Naive thymus-derived CD4-positive, alpha-beta T cell (primary cell): ENCODE results near the gene ELAC2. TPM values are rescaled to one million over a fixed set of nuclear protein-coding genes. Genes with fewer than 3 reads are reported as not detected.

Experiments used
- ATAC-seq: fragments of 150-1000 bp; cut with Tn5 transposase; 2 replicates; pipeline ENCODE4 v1.10.0; 2021; ENCODE audit warnings: mild to moderate bottlenecking, moderate library complexity
- CTCF ChIA-PET: fragments of 350-600 bp; sonication (Branson Sonifier 250); formaldehyde crosslinking; loops from one replicate; lab custom pipeline; 2021; ENCODE audit warnings: antibody characterized with exemption; lab: Charles Lee
- POLR2A ChIA-PET: fragments of 350-600 bp; sonication (Branson Sonifier 250); formaldehyde crosslinking; loops from one replicate; lab custom pipeline; 2021; ENCODE audit warnings: antibody characterized with exemption, inconsistent platforms; lab: Charles Lee
- DNase-seq, 9 donors: peaks; one replicate each; pipeline versions ENCODE4 v3.0.0 to v3.0.0-alpha.2; 2020 to 2022; ENCODE audit warnings: mixed read lengths in 1 of 9
- H3K27ac ChIP-seq: one replicate; pipeline ENCODE4 v1.7.0; 2013; ENCODE audit warnings: mild to moderate bottlenecking, low read depth, low read length, moderate library complexity
- H3K27me3 ChIP-seq, 2 donors: one replicate each; pipeline ENCODE4 v1.7.0; 2013; ENCODE audit warnings: low read length in 2 of 2, mild to moderate bottlenecking in 2 of 2, moderate library complexity in 2 of 2; ENCODE audit not compliant: control insufficient read depth in 2 of 2, insufficient read depth in 2 of 2
- H3K36me3 ChIP-seq, 3 experiments: 1 replicate in 2 of 3; 2 replicates in 1 of 3; pipeline ENCODE4 v1.7.0; 2013; ENCODE audit warnings: low read length in 3 of 3, mild to moderate bottlenecking in 3 of 3, moderate library complexity in 1 of 3; ENCODE audit not compliant: insufficient read depth in 3 of 3, control insufficient read depth in 2 of 3
- H3K4me1 ChIP-seq, 2 donors: one replicate each; pipeline ENCODE4 v1.7.0; 2013; ENCODE audit warnings: low read length in 2 of 2, mild to moderate bottlenecking in 2 of 2, moderate library complexity in 1 of 2; ENCODE audit not compliant: control insufficient read depth in 2 of 2, insufficient read depth in 2 of 2
- H3K4me3 ChIP-seq: 2 replicates; pipeline ENCODE4 v1.7.0; 2013; ENCODE audit warnings: mild to moderate bottlenecking, low read length
- H3K9me3 ChIP-seq, 3 experiments: 1 replicate in 2 of 3; 2 replicates in 1 of 3; pipeline ENCODE4 v1.7.0; 2013; ENCODE audit warnings: low read length in 3 of 3; ENCODE audit not compliant: control insufficient read depth in 2 of 3
- H3K27ac Mint-ChIP-seq, 9 donors: one replicate each; pipeline ENCODE4 v1.8.0; 2020 to 2022; ENCODE audit warnings: mixed read lengths in 9 of 9, mild to moderate bottlenecking in 8 of 9, moderate library complexity in 5 of 9, inconsistent platforms in 2 of 9
- H3K27me3 Mint-ChIP-seq, 5 donors: one replicate each; pipeline ENCODE4 v1.8.0; 2021 to 2022; ENCODE audit warnings: mixed read lengths in 5 of 5, mild to moderate bottlenecking in 1 of 5
- H3K36me3 Mint-ChIP-seq, 5 donors: one replicate each; pipeline ENCODE4 v1.8.0; 2020 to 2022; ENCODE audit warnings: mixed read lengths in 5 of 5, mild to moderate bottlenecking in 3 of 5, inconsistent platforms in 1 of 5
- H3K4me1 Mint-ChIP-seq, 7 donors: one replicate each; pipeline ENCODE4 v1.8.0; 2020 to 2022; ENCODE audit warnings: mixed read lengths in 7 of 7, mild to moderate bottlenecking in 3 of 7, inconsistent platforms in 1 of 7
- H3K4me3 Mint-ChIP-seq, 10 donors: one replicate each; pipeline ENCODE4 v1.8.0; 2020 to 2022; ENCODE audit warnings: mild to moderate bottlenecking in 10 of 10, mixed read lengths in 10 of 10, moderate library complexity in 6 of 10, inconsistent platforms in 2 of 10
- H3K9me3 Mint-ChIP-seq, 11 donors: one replicate each; pipeline ENCODE4 v1.8.0; 2020 to 2022; ENCODE audit warnings: mixed read lengths in 11 of 11, mild to moderate bottlenecking in 4 of 11, inconsistent platforms in 1 of 11, moderate library complexity in 1 of 11
- intact Hi-C, 2 donors: fragments of 100-400 bp; cut with micrococcal nuclease; formaldehyde crosslinking; loops; one replicate each; pipeline ENCODE4 v1.15.1; 2023
- polyA plus RNA-seq, 2 donors: library from polyadenylated mRNA; unstranded; fragments of 300-500 nt; fragmentation: Illumina TruSeq; gene quantifications; one replicate each; pipeline ENCODE4 v1.2.3, GENCODE V29; 2021
- total RNA-seq, 6 experiments: library from RNA in 5 of 6; stranded (reverse) in 5 of 6; gene quantifications; 1 replicate in 5 of 6; 2 replicates in 1 of 6; pipeline ENCODE4 v1.2.3 and lab custom pipeline; 2021 to 2026

Gene ELAC2
- total and polyA plus RNA-seq, 7 experiments from 2014 or later = 43.4 to 79.3 (median 75.3) TPM

DNA sequence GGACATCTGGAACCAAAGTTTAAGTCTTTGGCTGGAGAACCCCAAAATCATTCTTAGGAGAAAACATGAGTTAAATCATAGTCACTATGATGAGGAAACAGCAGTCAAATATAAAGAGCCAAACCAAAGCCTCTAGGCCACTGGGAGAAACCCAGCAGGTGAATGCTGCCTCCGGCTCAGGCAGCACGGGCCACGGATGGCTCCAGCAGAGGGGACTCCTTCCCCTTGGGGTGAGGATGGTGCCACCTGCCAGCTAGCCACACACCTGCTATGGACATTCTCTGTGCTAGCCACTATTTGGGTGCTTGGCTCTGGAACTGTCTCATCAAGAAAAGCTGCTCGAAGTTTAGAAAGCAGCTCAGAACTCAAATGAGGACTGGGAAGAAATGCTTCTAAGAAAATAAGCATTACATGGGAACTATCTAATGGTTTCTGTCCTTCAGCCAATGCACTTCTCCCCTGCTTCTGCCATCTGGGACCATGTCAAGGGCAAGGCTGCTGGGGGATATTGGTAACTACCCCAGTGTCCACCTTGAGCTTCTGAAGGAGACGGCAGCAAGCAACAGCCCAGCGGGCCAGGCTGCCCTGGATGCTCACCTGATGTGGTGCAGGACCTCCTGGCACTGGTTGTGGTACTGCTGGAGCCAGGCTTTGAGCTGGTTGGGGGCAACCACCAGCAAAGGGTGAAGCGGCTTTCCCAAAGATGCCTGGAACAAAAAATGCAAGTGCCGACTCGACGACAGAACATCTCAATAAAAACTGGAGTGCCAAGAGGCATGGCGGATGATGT, 22.5 kb downstream of the ELAC2 start:
- peaks cover 19 to 72% (median 27%) of the 10 kb centered on the region in 5 donors for H3K36me3 Mint-ChIP-seq
- peaks cover 0 to 3% (median 0%) of the 10 kb centered on the region in 11 donors for H3K9me3 Mint-ChIP-seq
- Histone ChIP-seq H3K4me3 (no peak overlapping the region), H3K27ac (no peak overlapping the region), H3K36me3 (peaks cover 31 to 99% (median 36%) of the 10 kb centered on the region in 3 experiments), H3K9me3 (peaks cover 0 to 1% (median 0%) of the 10 kb centered on the region in 3 experiments), H3K4me1 (no peaks in the 10 kb centered on the region), H3K27me3 (no peaks in the 10 kb centered on the region)
- ChIA-PET POLR2A (no interaction called here), CTCF (no interaction called here)
- H3K27me3 Mint-ChIP-seq = no peaks in the 10 kb centered on the region
- no peak overlapping the region for H3K4me3 Mint-ChIP-seq
- peak overlapping the region in 2 of 9 donors; percentile 26 to 59 for H3K27ac Mint-ChIP-seq
- DNase-seq (no peak), ATAC-seq (no peak)
- peaks cover 0 to 4% (median 0%) of the 10 kb centered on the region in 7 donors for H3K4me1 Mint-ChIP-seq
- intact Hi-C loops = no loop called here

DNA sequence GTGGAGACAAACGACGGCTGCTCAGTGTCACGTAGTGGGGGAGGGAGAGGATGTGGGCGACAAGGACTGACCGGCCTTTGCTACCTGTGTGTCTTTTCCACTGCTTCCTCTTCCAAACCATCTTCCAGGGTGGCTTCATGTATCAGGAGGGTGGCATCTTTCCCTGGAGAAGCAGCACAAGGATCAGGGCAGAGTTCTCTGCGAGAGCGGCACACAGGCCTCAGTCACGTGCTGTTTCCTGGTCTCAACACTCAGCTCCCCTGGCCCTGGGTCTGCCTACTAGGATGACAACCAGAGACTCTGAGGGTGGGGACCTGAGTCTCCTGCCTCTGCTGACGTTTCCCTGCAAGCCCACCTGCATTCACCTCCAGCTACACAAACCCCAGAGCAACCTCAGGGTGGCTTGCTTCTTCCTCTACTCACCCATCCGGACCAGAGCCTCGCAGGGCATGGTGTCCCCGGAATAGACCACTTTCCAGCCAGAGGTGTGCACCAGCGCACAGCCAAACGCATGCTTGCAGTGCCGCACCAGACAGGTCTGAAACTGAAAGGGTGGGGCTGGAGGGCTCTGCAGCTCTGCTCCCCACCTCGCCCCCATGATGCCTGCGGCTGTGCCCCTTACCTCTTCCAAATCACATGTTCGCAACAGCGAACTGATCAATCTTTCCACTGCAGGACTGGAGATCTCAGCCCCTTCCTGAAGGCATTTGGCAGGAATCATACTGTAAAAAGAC, 23.3 kb downstream of the ELAC2 start:
- Histone ChIP-seq H3K4me1 (no peaks in the 10 kb centered on the region), H3K36me3 (peaks cover 29 to 99% (median 32%) of the 10 kb centered on the region in 3 experiments), H3K27me3 (no peaks in the 10 kb centered on the region), H3K4me3 (no peak overlapping the region), H3K27ac (no peak overlapping the region), H3K9me3 (peaks cover 0 to 9% (median 0%) of the 10 kb centered on the region in 3 experiments)
- POLR2A ChIA-PET = no interaction called here
- Mint-ChIP-seq H3K36me3 (peaks cover 19 to 76% (median 32%) of the 10 kb centered on the region in 5 donors), H3K4me3 (no peak overlapping the region), H3K9me3 (peaks cover 0 to 8% (median 3%) of the 10 kb centered on the region in 11 donors), H3K27ac (peak overlapping the region in 2 of 9 donors; percentile 26 to 59), H3K27me3 (no peaks in the 10 kb centered on the region), H3K4me1 (peaks cover 0 to 4% (median 0%) of the 10 kb centered on the region in 7 donors)
- CTCF ChIA-PET = no interaction called here
- no peak for DNase-seq
- ATAC-seq = no peak
- intact Hi-C loops = loop anchor here in 1 of 2 donors (5.0 kb wide), 1 partner anchor 737 kb away; no protein-coding TSS in a partner anchor

DNA sequence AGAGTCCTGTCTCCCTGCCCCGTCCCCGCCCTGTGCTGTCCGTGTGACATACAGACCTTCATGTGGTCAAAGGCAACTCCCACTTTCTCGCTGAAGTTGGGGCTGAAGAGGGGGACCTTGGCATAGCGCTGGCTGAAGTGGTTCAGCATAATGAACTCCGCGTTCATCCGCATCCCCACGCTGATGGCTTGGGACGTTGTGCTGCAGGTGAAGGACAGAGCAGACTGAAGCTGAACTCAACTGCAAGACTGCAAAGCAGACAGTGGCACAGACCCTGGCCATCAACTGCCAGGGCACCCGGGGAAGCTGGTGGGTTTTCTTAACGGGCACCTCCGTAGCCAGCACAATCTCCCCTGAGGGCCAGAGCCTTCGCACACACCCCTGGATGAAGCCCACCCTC, 24.2 kb downstream of the ELAC2 start:
- no peak overlapping the region for H3K27ac Mint-ChIP-seq
- no peaks in the 10 kb centered on the region for H3K27me3 Mint-ChIP-seq
- H3K9me3 Mint-ChIP-seq = peaks cover 0 to 8% (median 3%) of the 10 kb centered on the region in 11 donors
- CTCF ChIA-PET = no interaction called here
- ATAC-seq (no peak), DNase-seq (no peak)
- Histone ChIP-seq H3K4me3 (no peak overlapping the region), H3K27me3 (no peaks in the 10 kb centered on the region), H3K4me1 (no peaks in the 10 kb centered on the region), H3K27ac (no peak overlapping the region), H3K9me3 (peaks cover 0 to 9% (median 0%) of the 10 kb centered on the region in 3 experiments), H3K36me3 (peaks cover 27 to 90% (median 32%) of the 10 kb centered on the region in 3 experiments)
- intact Hi-C loops = loop anchor here in 1 of 2 donors (5.0 kb wide), 1 partner anchor 736 kb away; no protein-coding TSS in a partner anchor
- POLR2A ChIA-PET = no interaction called here
- H3K4me1 Mint-ChIP-seq = peaks cover 0 to 4% (median 0%) of the 10 kb centered on the region in 7 donors
- no peak overlapping the region for H3K4me3 Mint-ChIP-seq
- H3K36me3 Mint-ChIP-seq = peaks cover 18 to 71% (median 32%) of the 10 kb centered on the region in 5 donors

DNA sequence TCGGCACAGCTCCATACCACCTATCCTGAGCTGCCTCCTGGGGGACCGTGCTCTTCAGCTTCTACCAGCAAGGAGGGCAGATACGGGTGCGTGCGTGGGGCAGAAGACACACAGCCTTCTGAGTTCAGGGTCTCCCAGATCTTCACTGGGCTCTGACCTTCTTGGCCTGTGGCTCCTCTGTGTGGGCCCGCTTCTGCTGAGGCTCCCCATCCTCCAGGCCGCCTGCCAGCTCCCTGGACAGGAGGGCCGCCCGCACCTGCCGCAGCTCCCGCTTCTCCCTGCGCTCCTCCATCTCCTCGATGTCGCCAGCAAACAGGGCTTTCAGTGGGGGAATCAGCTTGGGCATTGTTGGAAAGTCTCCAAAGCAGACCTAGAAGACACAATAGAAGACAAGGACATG, 25.2 kb downstream of the ELAC2 start:
- no peaks in the 10 kb centered on the region for H3K4me1 ChIP-seq
- H3K27me3 ChIP-seq = no peaks in the 10 kb centered on the region
- no peak overlapping the region for H3K4me3 Mint-ChIP-seq
- ATAC-seq = no peak
- no peak for DNase-seq
- H3K4me3 ChIP-seq = no peak overlapping the region
- no peaks in the 10 kb centered on the region for H3K27me3 Mint-ChIP-seq
- peaks cover 0 to 2% (median 0%) of the 10 kb centered on the region in 7 donors for H3K4me1 Mint-ChIP-seq
- peaks cover 21 to 81% (median 32%) of the 10 kb centered on the region in 3 experiments for H3K36me3 ChIP-seq
- peaks cover 14 to 63% (median 30%) of the 10 kb centered on the region in 5 donors for H3K36me3 Mint-ChIP-seq
- no peak overlapping the region for H3K27ac ChIP-seq
- H3K9me3 Mint-ChIP-seq = peaks cover 0 to 8% (median 3%) of the 10 kb centered on the region in 11 donors
- H3K27ac Mint-ChIP-seq = no peak overlapping the region
- intact Hi-C loops = loop anchor here in 1 of 2 donors (5.0 kb wide), 1 partner anchor 735 kb away; no protein-coding TSS in a partner anchor
- H3K9me3 ChIP-seq = peaks cover 0 to 9% (median 0%) of the 10 kb centered on the region in 3 experiments
- CTCF ChIA-PET = no interaction called here
- POLR2A ChIA-PET = no interaction called here

DNA sequence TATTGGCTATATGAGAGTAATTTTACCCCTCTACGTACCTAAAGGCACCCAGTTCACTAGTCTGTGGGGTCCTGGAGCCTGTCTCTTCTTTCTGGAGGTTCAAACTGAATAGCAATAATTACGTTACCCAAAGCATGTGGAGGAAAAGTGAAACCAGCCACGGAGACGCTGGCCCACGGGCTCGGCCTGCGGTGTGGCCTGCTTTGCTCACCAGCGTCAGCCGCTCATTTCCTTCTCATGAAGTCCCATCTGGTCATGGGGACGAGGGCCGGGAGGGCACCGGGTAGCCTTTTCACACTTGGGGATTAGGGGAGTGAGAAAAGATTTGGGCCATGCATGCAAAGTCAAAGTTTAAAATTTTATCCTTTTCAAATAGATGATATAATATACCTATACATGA, 26.9 kb downstream of the ELAC2 start:
- POLR2A ChIA-PET = no interaction called here
- no peak overlapping the region for H3K4me3 ChIP-seq
- intact Hi-C loops = loop anchor here in 1 of 2 donors (5.0 kb wide), 1 partner anchor 734 kb away; no protein-coding TSS in a partner anchor
- CTCF ChIA-PET = no interaction called here
- H3K36me3 ChIP-seq = peaks cover 12 to 63% (median 20%) of the 10 kb centered on the region in 3 experiments
- H3K27ac ChIP-seq = no peak overlapping the region
- H3K9me3 ChIP-seq = peaks cover 0 to 9% (median 0%) of the 10 kb centered on the region in 3 experiments
- Mint-ChIP-seq H3K36me3 (peaks cover 10 to 47% (median 28%) of the 10 kb centered on the region in 5 donors), H3K4me3 (no peak overlapping the region), H3K9me3 (peaks cover 0 to 8% (median 3%) of the 10 kb centered on the region in 11 donors), H3K27me3 (no peaks in the 10 kb centered on the region), H3K27ac (peak overlapping the region in 2 of 9 donors; percentile 36 to 59), H3K4me1 (no peaks in the 10 kb centered on the region)
- no peak for ATAC-seq
- no peaks in the 10 kb centered on the region for H3K4me1 ChIP-seq
- no peaks in the 10 kb centered on the region for H3K27me3 ChIP-seq
- DNase-seq = no peak

DNA sequence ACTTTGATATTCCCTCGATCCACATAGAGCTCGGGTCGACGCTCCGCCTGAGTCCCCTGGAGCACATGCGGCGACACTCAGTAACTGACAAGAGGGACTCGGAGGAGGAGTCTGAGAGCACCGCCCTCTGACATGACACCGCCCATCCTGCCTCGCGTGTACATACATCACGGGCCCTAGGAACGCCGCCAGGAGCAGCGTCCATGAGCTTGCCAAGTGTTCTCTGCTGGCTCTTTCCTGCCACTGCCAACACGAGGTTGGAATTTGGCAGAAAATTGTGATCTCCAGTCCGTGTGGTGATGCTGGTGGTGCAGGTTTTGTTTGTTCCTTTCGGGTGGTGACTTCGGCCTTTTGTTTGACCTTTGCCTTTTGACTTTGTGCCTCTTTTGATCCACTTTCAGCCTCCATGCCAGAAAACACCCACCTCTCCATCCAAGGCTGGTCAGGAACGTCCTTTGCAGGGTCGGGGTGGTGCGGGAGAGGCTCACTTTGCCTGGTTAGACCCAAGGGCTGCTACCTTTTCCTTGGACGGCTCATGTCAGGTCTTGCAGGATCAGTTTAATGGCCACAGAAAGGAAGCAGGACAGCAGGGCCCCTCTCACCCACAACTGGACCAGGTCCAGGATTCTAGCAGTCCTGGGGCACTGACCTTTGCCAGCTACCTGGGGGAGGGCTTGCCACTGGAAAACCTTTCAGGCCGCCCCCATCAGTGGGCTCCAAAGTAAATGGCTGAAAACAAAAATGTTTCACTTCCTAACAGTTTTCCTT, 27.6 kb downstream of the ELAC2 start:
- Mint-ChIP-seq H3K4me1 (no peaks in the 10 kb centered on the region), H3K27ac (peak overlapping the region in 3 of 9 donors; percentile 51 to 81 (median 71)), H3K9me3 (peaks cover 0 to 8% (median 3%) of the 10 kb centered on the region in 11 donors), H3K36me3 (peaks cover 10 to 43% (median 28%) of the 10 kb centered on the region in 5 donors), H3K4me3 (peak overlapping the region in 1 of 10 donors; percentile 1), H3K27me3 (no peaks in the 10 kb centered on the region)
- H3K27ac ChIP-seq = no peak overlapping the region
- no peak overlapping the region for H3K4me3 ChIP-seq
- intact Hi-C loops = loop anchor here in 1 of 2 donors (5.0 kb wide), 1 partner anchor 733 kb away; no protein-coding TSS in a partner anchor
- ATAC-seq (no peak), DNase-seq (no peak)
- peaks cover 6 to 56% (median 18%) of the 10 kb centered on the region in 3 experiments for H3K36me3 ChIP-seq
- H3K4me1 ChIP-seq = no peaks in the 10 kb centered on the region
- H3K27me3 ChIP-seq = no peaks in the 10 kb centered on the region
- CTCF ChIA-PET = no interaction called here
- POLR2A ChIA-PET = no interaction called here
- peaks cover 0 to 9% (median 0%) of the 10 kb centered on the region in 3 experiments for H3K9me3 ChIP-seq
